Stimulated activated naive CD4-positive, alpha-beta T cell (primary cell): ENCODE measurements around the gene TBCD.
"Not testable (repeated sequence)": the region's sequence is repeated elsewhere in the genome, so short reads cannot be mapped to it uniquely, and the experiment has no call there.

Source experiments
- DNase-seq, 6 experiments: peaks; one replicate each; lab custom pipeline; 2025; lab: John Stamatoyannopoulos, UW

The TBCD gene

DNA sequence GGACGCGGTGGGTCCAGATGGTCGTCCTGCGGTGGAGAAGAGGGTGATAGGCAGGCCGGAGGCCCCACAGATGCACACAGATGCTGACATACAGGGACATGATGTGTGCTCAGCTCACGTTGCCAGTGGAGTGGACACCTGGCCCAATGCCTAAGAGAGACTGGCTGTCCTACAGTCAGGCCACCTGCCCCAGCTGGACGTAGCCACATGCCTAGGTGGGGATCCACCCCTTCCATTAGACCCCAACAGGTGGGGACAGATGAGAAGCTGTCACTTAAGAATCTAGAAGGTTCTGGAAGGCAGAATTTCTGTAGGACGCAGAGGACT lies 205.6 kb downstream of the TBCD start:
- no peak for DNase-seq

- DNase-seq, result no peak
Observed at GRCh38 chr17:82957961-82958561, 206.2 kb downstream of the TBCD start.

GRCh38 chr17:82959242-82959930 lies 207.5 kb downstream of the TBCD start:
- no peak for DNase-seq

DNA sequence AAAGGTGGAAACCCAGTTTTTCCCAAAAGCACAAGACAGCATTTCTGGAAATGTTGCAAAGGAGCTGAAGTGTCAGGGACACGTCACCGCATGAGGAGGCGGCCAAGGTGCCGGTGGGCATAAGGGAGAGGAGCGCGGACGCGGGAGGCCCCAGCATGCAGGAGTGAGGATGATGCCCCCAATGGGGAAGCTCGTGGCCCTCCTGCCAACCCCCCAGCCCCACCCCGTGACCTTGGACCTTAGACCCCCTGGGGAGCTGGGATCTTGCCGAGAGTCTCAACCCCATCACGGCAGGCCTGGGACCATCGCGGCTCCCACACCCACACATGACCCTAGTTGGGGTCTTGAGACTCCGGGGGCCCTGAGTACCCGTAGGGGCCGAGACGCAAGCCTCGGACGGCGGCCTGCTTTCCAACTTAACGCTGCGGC lies 208.1 kb downstream of the TBCD start:
- no peak for DNase-seq

- no peak for DNase-seq
Observed at GRCh38 chr17:82960419-82961271, 208.8 kb downstream of the TBCD start.

GRCh38 chr17:82961366-82962162 lies 209.7 kb downstream of the TBCD start:
- no peak for DNase-seq

DNA sequence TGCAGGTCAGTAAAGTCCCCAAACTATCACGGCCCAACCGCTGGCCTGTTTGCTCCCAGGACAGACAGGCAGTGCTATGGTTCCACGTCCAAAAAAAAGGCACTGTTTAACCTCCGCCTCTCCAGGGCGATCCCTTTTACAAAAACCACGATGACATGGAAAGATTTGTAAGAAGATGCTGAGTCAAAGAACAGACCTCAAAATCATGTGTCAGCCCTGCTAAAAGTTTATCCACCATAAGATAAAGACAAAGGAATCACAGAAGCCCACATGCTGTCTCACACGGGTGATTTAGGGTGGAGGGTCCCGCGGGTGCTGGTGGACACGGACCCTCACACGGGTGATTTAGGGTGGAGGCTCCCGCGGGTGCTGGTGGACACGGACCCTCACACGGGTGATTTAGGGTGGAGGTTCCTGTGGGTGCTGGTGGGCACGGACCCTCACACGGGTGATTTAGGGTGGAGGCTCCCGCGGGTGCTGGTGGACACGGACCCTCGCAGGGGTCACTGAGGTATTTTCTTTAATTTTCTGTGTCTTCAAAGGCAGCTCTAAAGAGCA lies 210.4 kb downstream of the TBCD start:
- DNase-seq, result no peak

DNA sequence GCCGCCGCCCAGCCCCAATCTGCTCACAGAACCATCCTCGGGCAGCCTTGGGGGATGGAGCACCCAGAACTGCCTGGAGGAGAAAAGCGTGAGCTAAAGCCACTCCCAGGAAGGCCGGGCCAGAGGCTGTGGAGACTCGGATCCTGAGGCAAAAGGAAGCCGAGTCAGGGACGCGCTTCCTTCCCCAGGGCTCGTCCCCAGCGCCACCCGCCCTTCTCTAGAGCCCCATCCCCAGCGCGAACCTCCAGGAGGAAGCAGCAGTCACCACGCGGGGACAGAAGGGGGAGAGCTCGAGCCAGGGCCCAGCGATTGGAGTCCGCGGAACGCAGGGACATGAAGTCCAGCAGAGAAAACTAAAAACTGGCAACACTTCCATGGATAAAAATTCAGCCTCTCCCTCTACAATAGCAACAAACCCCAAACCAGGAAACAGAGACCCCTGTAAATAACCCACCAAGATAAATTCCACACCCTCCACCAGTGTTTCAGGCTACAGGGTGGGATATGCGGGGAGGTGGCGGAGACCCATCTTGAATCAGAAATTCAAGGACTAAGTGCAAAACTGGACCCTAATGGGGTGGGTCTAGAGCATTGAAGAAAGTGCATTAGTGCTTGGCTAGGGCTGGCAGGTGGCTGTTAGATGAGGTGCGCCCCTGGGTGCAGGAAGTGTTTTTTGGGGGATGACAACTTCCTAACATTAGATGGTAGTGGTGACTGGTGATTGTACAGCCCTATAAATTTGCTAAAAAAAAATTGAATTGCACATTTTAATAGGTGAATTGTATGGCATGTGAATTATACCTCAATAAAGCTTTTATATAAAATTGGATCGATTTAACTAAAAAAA lies 211.5 kb downstream of the TBCD start:
- DNase-seq, result peak in 4 of 6 experiments; percentile 8 to 33 (median 16)

GRCh38 chr17:82964451-82964850 lies 212.6 kb downstream of the TBCD start:
- not testable (repeated sequence) for DNase-seq

DNA sequence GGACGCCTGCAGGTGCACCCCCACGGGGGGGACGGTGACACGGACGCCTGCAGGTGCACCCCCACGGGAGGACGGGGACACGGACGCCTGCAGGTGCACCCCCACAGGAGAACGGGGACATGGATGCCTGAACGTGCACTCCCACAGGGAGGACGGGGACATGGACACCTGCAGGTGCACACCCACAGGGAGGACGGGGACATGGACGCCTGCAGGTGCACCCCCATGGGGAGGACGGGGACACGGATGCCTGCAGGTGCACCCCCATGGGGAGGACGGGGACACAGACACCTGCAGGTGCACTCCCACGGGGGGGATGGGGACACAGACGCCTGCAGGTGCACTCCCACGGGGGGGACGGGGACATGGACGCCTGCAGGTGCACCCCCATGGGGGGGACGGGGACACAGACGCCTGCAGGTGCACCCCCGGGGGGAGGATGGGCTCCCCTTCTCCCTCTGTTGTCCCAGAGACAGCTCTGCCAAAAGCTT lies 213.0 kb downstream of the TBCD start:
- DNase-seq, result no peak

GRCh38 chr17:82965371-82965770 lies 213.5 kb downstream of the TBCD start:
- no peak for DNase-seq

DNA sequence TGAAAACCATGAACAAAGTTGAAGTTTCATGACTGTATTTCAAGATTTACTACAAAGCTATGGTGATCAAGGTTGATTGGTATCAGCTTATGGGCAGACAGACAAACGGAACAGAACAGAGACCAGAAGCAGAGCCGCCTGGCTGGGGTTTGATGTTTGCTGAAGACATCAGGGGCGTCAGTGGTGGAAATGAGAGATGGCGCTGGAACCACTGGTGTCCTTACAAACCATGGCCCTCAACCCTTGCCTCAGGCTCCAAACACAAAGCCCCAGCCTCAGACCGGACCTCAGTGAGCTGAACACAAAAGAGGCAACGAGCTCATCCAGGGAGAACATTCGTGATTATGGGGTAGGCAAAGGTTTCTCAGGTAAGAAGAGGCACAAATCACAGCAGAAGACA lies 214.6 kb downstream of the TBCD start:
- no peak for DNase-seq

DNA sequence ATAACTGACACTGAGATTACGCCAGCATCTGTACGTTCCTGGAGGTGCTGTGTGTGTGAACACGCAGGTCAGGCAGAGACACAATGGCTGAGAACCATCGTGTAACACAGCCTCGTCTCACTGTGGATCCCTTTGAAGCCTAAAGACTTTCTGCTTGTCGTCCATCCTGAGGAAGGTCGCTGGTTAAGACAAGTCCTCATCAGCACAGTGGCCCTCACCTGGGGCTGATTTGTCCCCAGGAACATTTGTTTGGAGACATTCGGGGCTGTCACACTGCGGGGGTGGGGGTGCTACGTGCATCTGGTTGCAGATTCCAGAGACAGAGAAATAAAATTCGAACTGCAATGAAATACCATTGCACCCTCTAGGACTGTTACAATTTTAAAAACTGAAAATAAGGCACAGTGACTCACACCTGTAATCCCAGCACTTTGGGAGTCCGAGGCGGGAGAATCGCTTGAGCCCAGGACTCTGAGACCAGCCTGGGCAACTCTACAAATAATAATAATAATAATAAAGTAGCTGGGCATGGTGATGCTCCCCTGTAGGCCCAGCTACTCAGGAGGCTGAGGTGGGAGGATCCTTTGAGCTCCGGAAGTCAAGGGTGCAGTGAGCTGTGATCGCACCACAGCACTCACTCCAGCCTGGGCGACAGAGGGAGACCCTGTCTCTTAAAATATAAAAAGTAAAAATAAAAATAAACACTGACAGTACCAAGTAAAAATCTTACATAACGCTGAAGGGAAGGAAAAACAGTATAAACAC lies 215.6 kb downstream of the TBCD start:
- no peak for DNase-seq

GRCh38 chr17:82968033-82968841 lies 216.4 kb downstream of the TBCD start:
- not testable (repeated sequence) for DNase-seq

- DNase-seq, result no peak
Observed at GRCh38 chr17:82970067-82970466, 218.2 kb downstream of the TBCD start.

DNA sequence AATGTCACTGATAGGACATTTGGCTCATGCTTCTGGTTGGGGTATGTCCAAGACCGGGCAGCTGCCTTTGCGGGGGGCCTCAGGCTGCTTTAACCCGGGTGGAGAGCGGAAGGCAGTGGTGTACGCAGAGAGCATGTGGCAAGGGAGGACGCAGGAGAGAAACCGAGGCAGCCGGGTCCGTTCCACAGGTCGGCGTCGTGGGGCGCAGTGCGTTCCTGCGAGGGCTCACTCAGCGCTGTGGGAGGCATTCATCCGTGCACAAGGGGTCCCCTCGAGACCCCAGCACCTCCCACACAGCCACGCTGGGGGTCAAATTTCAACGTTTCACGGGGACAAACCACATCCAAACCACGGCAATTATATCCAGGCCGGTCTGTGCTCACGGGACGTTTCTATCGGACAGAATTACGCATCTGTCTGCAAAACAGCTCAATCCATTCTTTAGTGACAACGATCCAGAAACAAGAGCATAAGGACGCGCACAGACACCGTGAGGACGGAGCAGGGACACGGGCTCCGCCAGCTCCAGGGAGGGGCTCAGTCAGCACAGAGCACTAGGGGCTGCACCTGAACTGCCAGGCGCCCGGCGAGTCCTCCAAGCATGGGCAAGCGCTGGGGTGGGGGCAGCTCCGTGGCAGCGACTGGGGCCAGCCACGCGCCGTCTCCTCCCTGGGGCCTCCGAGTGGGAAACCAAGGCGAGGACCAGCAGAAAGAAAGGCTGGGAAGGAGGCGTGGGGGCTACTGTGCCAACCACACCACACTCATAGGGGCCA lies 219.1 kb downstream of the TBCD start:
- no peak for DNase-seq

- DNase-seq, result no peak
Observed at GRCh38 chr17:82972836-82973372, 221.0 kb downstream of the TBCD start.
